Endodermal cell (in vitro differentiated cells): ENCODE data around the gene UQCC5. TPM values are rescaled to one million over a fixed set of nuclear protein-coding genes. Genes with fewer than 3 reads are reported as not detected.
A peak's percentile ranks its signal among the peaks of the same experiment; 100 is the strongest.

Experiments
- DNase-seq: peaks from one replicate; pipeline ENCODE4 v3.0.0-alpha.2; 2017
- H3K27ac ChIP-seq: 2 replicates; pipeline ENCODE4 v1.5.1; 2013; ENCODE audit warnings: mild to moderate bottlenecking, low read depth, low read length, moderate library complexity
- H3K27me3 ChIP-seq: 2 replicates; pipeline ENCODE4 v1.6.1; 2013; ENCODE audit warnings: mild to moderate bottlenecking, low read length, moderate library complexity; ENCODE audit not compliant: insufficient read depth, control insufficient read depth, poor library complexity, severe bottlenecking
- H3K36me3 ChIP-seq: 2 replicates; pipeline ENCODE4 v1.7.0; 2013; ENCODE audit warnings: mild to moderate bottlenecking, low read length, moderate library complexity; ENCODE audit not compliant: control insufficient read depth, insufficient read depth
- H3K4me1 ChIP-seq: one replicate; pipeline ENCODE4 v1.7.0; 2013; ENCODE audit warnings: low read length; ENCODE audit not compliant: control insufficient read depth, insufficient read depth
- H3K4me3 ChIP-seq: 2 replicates; pipeline ENCODE4 v1.5.1; 2013; ENCODE audit warnings: mild to moderate bottlenecking, low read length, moderate library complexity
- H3K9ac ChIP-seq: 2 replicates; pipeline ENCODE4 v1.6.1; 2013; ENCODE audit warnings: mild to moderate bottlenecking, low read length, moderate library complexity; ENCODE audit not compliant: poor library complexity, severe bottlenecking; ENCODE audit errors: extremely low read depth
- H3K9me3 ChIP-seq: 2 replicates; pipeline ENCODE4 v1.6.1; 2013; ENCODE audit warnings: mild to moderate bottlenecking, low read length, moderate library complexity; ENCODE audit not compliant: control insufficient read depth
- H3K27ac Mint-ChIP-seq: 2 replicates; pipeline ENCODE4 v1.8.0; 2020; ENCODE audit warnings: mixed read lengths
- H3K27me3 Mint-ChIP-seq: 2 replicates; pipeline ENCODE4 v1.8.0; 2021; ENCODE audit warnings: mild to moderate bottlenecking, mixed read lengths; ENCODE audit not compliant: insufficient read depth
- H3K36me3 Mint-ChIP-seq: 2 replicates; pipeline ENCODE4 v1.8.0; 2020; ENCODE audit warnings: low read depth, mixed read lengths
- H3K4me1 Mint-ChIP-seq: 2 replicates; pipeline ENCODE4 v1.8.0; 2020; ENCODE audit warnings: mixed read lengths
- H3K4me3 Mint-ChIP-seq: 2 replicates; pipeline ENCODE4 v1.8.0; 2020; ENCODE audit warnings: mild to moderate bottlenecking, moderate library complexity, mixed read lengths
- H3K9me3 Mint-ChIP-seq: 2 replicates; pipeline ENCODE4 v1.8.0; 2020; ENCODE audit warnings: mild to moderate bottlenecking, mixed read lengths
- CTCF ChIP-seq: fragments of 200-600 bp; sonication (generic); conservative IDR thresholded peaks from 2 replicates; pipeline ENCODE4 v1.5.0; 2021; ENCODE audit warnings: antibody characterized with exemption, mild to moderate bottlenecking
- WGBS, 2 experiments: methylation state at CpG; one replicate each; pipeline versions ENCODE4 v1.1.5 to v1.1.7; 2013; ENCODE audit warnings: missing lambda C conversion rate in 2 of 2, mixed read lengths in 1 of 2; ENCODE audit not compliant: insufficient coverage in 1 of 2, insufficient read length in 1 of 2; 5-methylcytosine and 5-hydroxymethylcytosine counted together
- total RNA-seq, 2 donors: library from RNA; stranded (reverse); fragmentation: NEBNext Ultra II Directional in 1 of 2; extraction: Animal tissue kit (Norgen Biotek cat#: 25700) in 1 of 2; gene quantifications; 2 replicates in 1 of 2; 3 replicates in 1 of 2; pipeline ENCODE4 v1.2.1, GENCODE V29; 2021

UQCC5 gene
- total RNA-seq, 2 donors from 2014 or later, result 28.1 to 34.1 TPM

GRCh38 chr3:52509753-52510328 lies 26.6 kb upstream of the UQCC5 start:
- H3K36me3 Mint-ChIP-seq, result no peaks in the 10 kb centered on the region
- H3K27ac Mint-ChIP-seq, result no peak overlapping the region
- no peaks in the 10 kb centered on the region for H3K9me3 Mint-ChIP-seq
- peaks cover 6% of the 10 kb centered on the region for H3K4me1 Mint-ChIP-seq
- Histone ChIP-seq H3K27me3 (no peaks in the 10 kb centered on the region), H3K36me3 (no peaks in the 10 kb centered on the region), H3K9me3 (no peaks in the 10 kb centered on the region), H3K9ac (no peak overlapping the region), H3K4me3 (no peak overlapping the region), H3K4me1 (no peaks in the 10 kb centered on the region), H3K27ac (no peak overlapping the region)
- H3K27me3 Mint-ChIP-seq, result no peaks in the 10 kb centered on the region
- DNase-seq, result no peak
- no peak overlapping the region for H3K4me3 Mint-ChIP-seq
- peak; percentile 13 for TF ChIP-seq CTCF
- WGBS, 2 experiments, result 86 to 87% methylated on average over 7 to 12 of the region's 12 CpGs

- no peak overlapping the region for H3K27ac ChIP-seq
- Mint-ChIP-seq H3K36me3 (no peaks in the 10 kb centered on the region), H3K4me1 (peaks cover 4% of the 10 kb centered on the region), H3K4me3 (no peak overlapping the region), H3K27ac (no peak overlapping the region), H3K9me3 (no peaks in the 10 kb centered on the region), H3K27me3 (no peaks in the 10 kb centered on the region)
- H3K9ac ChIP-seq, result no peak overlapping the region
- no peaks in the 10 kb centered on the region for H3K27me3 ChIP-seq
- 85 to 89% methylated on average over 5 to 7 of the region's 7 CpGs for WGBS, 2 experiments
- DNase-seq, result no peak
- H3K4me1 ChIP-seq, result no peaks in the 10 kb centered on the region
- H3K4me3 ChIP-seq, result no peak overlapping the region
- H3K9me3 ChIP-seq, result no peaks in the 10 kb centered on the region
- TF ChIP-seq CTCF, result no peak
- no peaks in the 10 kb centered on the region for H3K36me3 ChIP-seq
Observed at GRCh38 chr3:52511509-52511908, 24.9 kb upstream of the UQCC5 start.

- DNase-seq, result no peak
- TF ChIP-seq CTCF, result no peak
- no peak overlapping the region for H3K9ac ChIP-seq
- H3K9me3 ChIP-seq, result no peaks in the 10 kb centered on the region
- H3K4me1 Mint-ChIP-seq, result peaks cover 4% of the 10 kb centered on the region
- 68 to 78% methylated on average over 4 to 8 of the region's 8 CpGs for WGBS, 2 experiments
- no peaks in the 10 kb centered on the region for H3K4me1 ChIP-seq
- no peak overlapping the region for H3K27ac Mint-ChIP-seq
- no peaks in the 10 kb centered on the region for H3K9me3 Mint-ChIP-seq
- H3K36me3 Mint-ChIP-seq, result no peaks in the 10 kb centered on the region
- H3K4me3 Mint-ChIP-seq, result no peak overlapping the region
- no peaks in the 10 kb centered on the region for H3K36me3 ChIP-seq
- no peak overlapping the region for H3K27ac ChIP-seq
- no peak overlapping the region for H3K4me3 ChIP-seq
- peaks cover 3% of the 10 kb centered on the region for H3K27me3 Mint-ChIP-seq
- H3K27me3 ChIP-seq, result no peaks in the 10 kb centered on the region
Observed at GRCh38 chr3:52512105-52512504, 24.3 kb upstream of the UQCC5 start.
